Non-pigmented ciliary epithelial cell (primary cell): Measurements from ENCODE around the gene MACC1.
A peak's percentile ranks its signal among the peaks of the same experiment; 100 is the strongest.
"Not testable (repeated sequence)": the region's sequence is repeated elsewhere in the genome, so short reads cannot be mapped to it uniquely, and the experiment has no call there.

Experiments used
- DNase-seq: peaks from one replicate; pipeline ENCODE4 v3.0.0-alpha.2; 2010; ENCODE audit warnings: low read depth

MACC1 gene

DNA sequence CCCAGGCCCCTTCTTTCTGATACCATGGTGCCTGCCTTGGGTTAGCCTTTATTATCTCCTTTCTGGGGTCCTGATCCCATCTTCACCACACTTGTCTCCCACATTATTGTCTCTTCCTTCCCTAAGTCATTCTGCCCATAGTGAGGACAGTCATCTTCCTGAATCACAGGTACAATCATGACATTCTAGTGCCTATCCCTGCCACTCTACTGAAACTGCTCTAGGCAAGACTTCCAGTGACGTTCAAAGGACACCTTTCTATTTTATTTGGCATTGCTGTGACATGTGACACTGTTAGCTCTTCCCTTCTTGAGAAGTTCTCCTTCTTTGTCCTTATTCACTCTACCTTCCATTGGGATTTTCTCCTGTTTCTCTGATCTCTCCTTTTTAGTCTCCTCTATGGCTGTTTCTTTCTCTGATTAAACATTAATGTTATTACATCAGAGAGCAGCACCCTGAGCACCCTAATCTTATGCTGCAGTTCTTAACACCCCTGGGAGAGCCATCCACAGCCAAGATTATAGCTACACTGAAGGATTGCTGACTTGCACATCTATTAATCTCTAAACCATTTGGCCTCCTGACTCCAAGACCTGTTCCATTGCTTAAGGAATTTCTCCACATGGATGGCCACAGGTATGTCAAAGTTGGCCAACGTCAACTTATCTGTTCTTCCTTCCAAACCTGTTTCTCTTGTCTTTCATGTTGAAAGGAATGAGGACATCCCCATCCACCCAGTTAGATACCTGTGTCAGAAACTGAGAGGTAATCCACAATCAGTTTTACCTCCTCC is 10.9 kb downstream of the MACC1 start:
- DNase-seq = no peak

DNA sequence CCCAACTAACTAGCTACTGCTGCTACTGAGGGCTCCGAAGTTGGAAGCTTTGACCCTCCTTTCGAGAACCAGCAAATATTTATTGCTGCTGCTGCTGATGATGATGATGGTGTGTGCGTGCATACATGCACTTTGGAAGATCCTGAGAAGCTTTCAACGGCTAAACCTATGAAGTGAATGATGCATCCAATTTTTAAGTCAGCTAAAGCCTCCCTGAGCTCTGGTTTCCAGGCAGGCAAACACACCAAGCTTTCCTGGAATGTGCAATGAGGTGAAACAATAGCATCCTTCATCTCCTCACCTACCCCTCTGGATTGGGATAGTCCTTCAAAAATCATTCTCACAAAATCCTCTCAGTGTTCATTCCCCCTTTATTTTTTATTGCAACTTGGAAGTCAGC is 13.9 kb downstream of the MACC1 start:
- DNase-seq = no peak

DNA sequence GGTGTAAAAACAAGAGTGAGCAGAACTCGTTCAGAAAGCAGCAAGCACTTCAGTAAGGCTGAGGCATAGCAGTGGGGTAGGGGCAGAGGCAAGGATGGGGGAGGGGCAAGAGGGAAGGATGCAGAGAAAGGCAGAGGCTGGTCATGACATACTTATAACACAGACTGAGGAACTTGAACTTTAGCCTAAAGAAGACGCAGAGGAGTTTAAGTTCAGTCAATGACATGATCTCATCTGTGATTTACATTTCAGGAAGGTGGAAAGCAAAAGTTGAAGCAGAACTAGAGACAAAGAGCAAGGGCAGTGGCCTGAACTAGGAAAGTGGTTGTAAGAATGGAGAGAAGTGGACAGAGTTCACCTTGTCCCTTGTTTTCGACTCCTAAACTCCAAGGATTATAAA is 15.8 kb downstream of the MACC1 start:
- DNase-seq = no peak

DNA sequence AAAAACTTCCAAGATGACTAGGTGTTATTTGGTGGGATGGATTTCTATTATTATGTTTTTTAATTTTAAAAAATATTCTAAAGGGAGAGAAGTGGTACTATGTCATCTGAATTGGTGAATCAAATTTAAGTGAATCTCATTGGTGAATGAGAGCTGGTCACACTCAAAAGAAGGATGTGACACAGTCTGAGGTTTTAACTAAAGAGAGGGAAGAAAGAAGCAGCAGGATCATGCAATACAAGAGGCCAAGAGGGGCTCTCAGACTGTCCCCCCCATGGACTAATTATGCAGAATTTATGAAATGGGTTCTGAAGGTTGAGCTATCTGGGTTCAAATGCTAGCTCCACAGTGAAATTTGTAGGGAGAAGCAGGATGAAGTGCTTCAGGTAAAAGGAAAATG is 16.2 kb downstream of the MACC1 start:
- no peak for DNase-seq

DNA sequence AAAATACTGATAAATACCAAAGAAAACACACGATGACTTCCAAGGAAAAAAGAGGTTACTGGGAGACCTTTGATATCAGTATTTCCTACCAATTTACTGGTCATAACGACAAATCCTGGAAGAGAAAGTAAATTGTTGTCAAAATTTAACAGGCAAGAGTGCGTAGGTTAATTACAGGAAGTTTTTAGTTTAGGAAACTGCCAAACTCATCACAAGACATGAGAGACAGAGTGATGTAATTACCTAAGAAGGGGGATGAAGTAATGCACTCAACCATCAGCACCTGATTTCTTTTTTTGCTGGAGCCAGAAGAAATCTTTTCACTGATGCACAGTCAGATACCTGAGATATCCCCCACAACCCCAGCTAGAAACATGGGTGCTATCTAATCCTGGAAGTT is 16.8 kb downstream of the MACC1 start:
- no peak for DNase-seq

DNA sequence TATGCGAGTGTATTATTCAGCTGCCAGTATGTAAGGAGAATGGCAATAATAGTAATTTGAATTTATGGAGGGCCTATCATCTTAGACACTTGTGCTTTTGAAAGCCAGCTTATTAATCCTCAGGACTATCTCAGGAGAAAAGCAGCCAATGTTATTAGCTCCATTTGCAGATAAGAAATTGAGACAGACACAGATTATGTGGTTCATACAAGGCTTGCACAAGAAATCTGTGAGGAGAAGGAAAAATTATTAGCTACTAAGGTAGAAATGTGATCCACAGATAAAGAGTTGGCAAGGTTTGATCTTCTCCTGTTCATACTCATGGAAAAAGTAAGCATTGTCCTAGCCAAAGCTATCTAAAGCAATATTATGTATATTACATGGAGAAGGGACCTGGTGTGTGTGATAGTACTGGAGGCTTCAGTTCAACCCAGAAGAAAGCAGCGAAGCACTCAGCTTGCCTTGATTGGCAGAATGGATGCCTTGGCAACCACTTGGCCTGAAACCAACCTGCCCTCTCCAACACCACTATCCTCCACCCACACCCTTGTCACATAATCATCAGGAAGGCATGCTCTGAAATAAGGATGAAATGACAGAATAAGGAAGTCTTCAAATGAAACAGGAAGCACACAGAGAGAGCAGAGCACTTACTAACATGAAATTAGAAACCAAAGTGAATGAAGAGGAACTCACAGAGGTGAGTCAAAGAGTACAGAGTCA is 18.0 kb downstream of the MACC1 start:
- DNase-seq = peak; percentile 67

DNA sequence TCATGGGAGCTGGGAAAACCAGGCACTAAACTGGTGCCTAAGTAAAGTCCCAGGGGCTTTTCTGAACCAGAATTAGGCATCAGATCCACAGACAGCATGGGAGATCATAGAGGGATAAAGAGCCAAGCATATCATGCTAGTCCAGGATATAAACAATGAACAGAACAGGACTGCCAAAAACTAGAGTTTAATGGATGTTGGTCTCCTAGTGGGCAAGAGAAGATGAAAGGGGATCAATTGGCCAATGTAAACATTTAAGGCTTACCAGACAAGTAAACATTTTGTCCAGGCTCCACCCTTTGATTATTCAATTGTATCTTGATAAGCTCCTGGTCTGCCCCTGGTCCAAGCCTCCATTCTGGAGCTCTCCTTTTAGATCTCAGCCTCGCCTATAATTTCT is 18.9 kb downstream of the MACC1 start:
- DNase-seq = no peak

DNA sequence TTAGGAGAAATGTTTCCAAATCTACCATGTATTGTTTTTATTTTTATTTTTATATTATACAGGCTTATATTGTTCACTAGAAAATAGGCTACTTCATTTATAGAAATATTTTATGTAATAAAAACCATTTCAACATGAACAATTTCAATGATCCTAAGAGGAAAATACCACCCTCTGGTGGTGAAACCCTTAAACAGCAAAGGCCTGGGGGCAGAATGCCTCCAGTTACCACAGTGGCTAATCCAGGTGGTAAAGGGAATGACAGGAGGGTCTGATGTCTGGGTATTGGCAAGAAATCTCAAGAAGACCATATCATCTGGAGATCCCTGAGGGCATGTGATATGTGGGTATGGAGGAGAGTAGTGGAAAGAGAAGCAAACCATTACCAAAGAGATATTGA is 19.3 kb downstream of the MACC1 start:
- no peak for DNase-seq

DNA sequence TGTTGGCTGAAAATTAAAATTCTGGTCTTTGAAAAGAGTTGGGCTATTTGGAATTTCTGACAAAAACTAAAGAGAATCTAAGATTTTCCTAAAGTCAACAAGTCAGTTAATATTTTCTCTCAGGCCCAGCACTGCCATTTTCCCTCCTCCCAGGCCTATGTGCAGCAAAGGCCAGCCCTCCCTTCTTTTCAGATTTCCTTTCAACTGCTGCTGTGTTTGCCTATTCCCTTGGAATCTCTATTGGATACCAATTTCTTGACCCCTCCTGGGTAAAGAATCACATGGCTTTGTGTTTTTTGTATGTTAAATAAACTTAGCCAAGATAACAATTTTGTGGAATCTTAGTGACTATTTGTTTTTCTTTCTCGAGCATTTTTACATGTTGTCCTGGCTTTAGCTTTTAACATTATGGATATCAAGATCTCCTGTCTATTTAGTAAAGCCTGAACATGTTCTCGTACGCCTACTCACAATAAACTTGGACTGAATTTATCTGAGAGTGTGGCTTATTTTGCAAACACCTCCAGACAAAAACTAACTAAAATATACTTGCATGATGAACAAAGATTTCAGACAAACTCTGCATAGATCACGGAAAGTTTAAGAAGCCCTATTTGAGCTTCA is 19.9 kb downstream of the MACC1 start:
- DNase-seq = no peak

DNA sequence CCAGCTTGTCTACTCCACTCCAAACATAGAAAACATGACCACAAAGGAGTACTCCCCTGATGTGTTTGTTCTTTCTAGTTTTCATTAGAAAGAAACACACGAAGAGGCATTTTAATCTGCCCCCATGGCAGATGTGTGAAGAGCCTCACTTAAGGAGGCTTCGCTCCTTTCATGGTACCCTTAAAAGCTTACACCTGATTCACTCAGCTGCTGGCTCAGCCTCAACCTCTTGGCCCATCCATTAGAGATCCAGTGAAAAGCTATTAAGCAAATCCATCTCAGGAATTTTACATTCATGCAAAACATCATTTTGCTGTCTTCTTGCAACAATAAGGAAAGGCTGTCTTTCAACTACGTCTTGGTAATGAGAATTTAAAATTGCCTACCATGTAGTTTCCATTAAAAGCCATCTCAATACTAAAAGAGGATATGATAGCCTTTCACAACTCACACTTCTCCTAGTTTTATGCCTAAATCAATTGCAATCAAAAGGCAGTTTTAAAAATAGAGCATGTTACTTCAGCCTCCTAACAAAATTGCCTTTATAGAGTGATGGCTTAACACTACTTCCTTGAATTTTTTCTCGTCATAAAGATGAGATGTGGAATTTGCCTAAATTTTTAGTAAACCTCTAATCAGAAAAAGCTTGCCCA is 22.7 kb downstream of the MACC1 start:
- DNase-seq = no peak

DNA sequence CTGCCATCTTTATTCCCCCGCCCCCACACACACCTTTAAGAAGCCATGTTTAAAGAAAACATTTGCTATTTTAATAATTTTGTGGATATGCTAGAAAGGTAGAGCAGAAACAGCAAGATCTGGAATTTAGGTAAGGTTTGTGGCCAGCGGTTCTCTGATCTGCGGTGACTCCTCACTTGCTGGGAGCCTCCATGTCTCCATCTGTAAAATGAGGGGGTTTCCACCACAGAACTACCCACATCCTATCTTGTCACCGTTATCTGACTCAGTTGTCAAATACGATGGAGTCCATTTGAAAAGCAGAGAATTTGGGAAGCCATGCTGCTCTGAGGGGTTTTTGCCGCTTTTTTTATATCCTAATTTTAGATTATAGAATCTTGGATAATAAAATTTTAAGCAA is 23.3 kb downstream of the MACC1 start:
- DNase-seq = no peak

DNA sequence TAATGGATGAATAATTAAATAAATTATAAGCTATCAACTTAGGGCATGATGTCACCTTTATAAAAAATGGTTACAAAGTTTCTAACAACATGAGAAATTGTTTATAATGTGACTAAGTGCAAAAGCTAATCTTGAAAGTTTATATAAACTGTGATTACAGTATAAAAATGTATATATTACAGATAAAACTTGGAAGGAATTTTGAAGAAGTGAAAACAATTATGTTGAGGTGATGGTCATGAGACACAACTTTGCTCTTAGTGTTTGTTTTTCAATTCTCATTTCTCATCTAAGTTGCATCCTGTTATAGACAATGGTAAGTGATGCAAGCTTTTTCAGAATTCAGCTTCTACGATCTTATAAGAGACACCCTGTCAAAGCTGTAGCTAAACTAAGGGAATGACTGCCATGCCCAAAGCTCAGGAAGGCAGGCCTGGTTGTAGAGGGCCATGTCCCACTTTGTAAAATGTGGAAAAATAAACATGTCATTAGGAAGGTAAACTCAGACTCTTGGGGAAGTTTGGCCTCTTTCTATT is 23.9 kb downstream of the MACC1 start:
- no peak for DNase-seq

DNA sequence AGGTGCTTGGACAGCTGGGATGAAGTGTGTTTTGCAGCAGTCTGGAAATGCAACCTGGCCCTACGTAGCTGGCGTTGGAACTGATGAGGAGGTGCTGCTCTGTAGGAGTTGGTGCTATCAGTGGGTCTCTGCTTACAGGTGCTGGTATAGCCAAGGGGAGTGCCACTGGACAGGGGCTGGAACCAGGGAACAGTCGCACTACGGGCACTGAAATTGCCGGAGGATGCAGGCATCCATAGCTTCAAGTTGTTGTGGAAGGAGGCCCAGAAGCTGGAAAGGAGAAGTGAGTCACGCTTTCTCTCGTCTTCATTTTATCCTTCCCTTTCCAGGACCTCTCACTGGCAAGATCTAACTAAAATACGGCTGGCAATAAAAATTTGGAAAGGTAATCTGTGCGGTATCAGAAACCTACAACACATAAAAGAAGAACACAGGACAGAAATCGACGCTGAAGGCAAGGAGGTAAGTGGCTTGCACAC is 25.8 kb downstream of the MACC1 start:
- no peak for DNase-seq

DNA sequence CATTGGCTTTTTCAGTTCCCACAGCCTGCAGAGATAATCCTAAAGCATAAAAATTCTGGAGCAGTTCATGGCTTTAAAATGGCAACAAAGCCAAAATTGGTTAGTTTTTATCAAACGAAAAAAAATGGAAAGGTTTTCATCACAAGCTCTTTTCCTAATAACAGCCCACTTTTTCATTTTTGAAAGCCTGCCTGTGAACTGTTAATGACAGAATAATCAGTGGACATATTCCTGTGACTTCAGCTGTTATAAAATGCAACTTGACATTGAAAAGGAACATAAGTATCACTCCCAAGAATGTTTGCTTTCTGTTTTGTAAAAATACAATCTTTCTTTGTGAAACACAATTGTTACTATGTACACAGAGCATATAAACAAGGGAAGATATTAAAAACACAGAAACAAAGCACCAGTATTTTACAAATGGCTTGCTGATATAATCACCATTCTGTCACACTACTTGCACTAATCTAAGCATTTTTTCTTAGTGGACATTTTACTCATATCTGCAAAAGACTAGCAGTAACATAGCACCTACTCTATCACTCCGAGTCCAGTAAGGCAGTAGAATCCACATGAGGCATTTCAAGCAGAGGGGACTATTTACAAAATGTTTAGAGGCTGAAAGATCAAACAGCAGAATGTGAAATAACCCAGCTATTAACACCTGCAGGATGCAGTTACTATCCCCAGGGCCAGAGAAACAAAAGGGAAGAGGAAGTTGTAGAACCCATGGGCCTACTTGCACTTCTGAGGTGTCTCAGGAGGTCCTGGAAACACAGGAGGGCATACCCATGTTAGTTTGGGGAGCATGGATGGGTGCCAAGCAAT is 26.4 kb downstream of the MACC1 start:
- no peak for DNase-seq

DNA sequence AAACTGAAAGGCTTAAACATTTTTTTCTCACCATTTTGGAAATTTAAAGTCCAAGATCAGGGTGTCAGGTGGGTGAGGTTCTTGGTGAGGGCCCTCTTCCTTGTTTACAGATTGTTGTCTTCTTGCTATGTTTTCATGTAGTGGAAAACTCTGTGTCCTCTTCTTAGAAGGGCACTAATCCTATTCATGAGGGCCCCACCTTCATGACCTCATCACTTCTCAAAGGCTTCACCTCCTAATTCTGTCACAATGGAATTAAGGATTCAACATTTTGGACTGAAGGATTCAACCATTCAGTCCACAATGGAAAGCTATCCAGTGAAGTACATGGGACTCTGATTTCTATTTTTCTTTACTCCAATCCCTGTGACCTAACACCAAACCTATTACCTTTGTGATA is 27.3 kb downstream of the MACC1 start:
- DNase-seq = no peak

DNA sequence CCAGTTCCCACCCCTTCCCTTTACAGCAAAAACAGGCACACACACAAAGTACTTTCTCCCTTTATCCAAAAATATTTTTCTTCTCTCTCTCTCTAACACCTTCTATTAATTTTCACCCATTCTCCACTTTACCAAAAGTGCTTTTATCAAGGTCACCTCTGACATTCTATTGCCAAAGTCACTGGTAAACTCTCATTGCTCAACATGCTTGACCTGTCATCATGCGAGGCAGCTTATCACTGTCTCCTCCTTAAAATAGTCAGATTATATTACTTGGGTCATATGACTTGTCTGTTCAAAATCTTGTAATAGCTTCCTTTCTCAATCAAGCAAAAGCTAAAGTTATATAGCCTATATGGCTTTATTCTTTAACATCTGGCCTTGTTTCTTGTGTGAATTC is 28.6 kb downstream of the MACC1 start:
- no peak for DNase-seq

DNA sequence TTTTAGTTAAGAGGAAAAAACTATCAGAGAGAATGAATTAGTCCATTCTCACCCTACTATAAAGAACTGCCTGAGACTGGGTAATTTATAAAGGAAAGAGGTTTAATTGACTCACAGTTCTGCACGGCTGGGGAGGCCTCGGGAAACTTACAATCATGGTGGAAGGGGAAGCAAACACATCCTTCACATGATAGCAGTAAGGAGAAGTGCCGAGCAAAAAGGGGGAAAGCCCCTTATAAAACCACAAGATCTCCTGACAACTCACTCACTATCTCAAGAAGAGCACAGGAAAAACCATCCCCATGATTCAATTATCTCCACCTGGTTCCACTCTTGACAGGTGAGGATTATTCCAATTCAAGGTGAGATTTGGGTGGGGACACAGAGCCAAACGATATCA is 29.3 kb downstream of the MACC1 start:
- not testable (repeated sequence) for DNase-seq

DNA sequence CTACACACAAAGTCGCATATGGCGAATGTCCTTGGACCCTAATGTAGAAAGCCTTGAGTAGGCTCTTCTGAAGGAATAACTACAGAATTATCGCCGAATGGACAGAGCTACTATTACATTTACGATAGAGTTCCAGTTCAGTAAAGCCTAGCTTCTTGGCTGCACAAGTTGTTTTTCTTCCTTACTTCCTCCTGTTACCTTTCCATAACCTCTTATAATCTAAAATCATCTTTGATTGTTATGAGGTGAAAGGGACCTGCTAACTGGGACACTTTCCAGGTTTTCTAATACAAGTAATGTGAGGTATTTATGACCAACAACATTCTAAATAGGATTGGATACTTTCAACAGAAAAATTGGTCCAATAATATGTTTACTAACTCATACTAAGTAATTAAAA is 31.2 kb downstream of the MACC1 start:
- no peak for DNase-seq

DNA sequence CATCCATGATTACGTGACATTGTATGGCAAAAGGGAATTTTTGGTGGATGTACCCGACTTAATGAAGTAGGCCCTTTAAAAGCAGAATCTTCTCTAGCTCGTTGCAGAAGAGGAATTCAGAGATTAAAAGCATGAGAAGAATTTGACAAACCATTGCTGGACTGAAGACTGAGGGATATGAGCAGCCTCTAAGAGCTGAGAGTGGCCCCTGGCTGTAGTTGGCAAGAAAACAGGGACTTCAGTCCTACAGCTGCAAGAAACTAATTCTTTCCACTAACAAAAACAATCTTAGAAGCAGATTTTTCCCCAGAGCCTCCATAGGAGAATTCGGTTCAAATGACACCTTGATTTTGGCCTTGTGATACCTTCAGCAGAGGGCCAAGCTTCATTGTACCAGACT is 34.1 kb downstream of the MACC1 start:
- DNase-seq = no peak

DNA sequence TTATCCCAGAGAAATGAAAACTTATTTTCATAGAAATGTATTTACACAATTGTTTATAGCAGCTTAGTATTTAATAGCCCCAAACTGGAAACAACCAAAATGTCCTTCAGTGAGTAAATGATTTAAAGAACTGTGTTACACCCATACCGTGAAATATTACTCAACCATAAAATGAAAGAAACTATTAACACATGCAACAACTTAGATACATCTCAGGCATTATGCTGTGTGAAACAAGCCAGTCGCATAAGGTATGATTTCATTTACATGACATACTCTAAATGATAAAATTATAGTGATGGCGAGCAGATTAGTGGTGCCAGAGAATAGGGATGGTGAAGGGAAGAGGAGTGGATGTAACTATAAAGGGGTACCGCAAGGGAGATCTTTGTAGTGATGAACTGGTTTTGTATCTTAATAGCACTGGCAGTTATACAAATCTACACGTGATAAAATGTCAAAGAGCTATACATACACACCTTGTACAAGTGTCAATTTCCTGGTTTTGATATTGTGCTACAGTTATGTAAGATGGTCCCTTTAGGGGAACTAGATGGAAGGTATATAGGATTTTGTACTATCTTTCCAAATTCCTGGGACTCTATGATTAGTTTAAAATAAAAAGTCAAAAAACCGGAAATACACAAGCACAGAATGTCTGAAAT is 40.5 kb downstream of the MACC1 start:
- no peak for DNase-seq

DNA sequence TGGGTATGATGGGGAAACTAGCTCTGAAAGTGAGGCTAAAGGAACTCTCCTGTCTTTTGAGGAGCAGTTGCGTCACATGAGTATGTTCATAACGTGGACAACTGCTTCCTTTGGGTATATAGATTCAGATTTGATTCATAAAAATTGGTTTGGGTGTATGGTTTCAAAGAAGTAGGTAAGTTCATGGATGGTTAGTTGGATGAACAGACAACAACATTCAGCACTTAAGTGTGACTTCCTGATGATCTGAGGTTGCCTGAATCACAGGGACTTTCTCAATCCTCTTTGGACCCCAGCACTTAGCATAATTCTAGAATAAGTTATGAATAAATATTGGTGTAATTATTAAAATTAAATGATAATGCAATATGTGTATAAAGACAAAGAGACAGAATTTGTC is 43.4 kb downstream of the MACC1 start:
- DNase-seq = no peak
